Esophagus muscularis mucosa (tissue), 3 donors: Measurements from ENCODE around the gene AKAP17A.

Experiments
- POLR2A ChIP-seq: fragments of 450-650 bp; IDR thresholded peaks from one replicate; pipeline ENCODE4 v1.6.1; 2017; ENCODE audit warnings: antibody characterized with exemption, moderate library complexity, mild to moderate bottlenecking, low read depth
- TF ChIP-seq, protein P1 (sequence below), 3 experiments: fragments of 200-600 bp in 2 of 3; fragments of 450-650 bp in 1 of 3; sonication (generic) in 2 of 3; IDR thresholded peaks; one replicate each; pipeline ENCODE4 v1.5.1; 2017 to 2019; ENCODE audit warnings: antibody characterized with exemption in 3 of 3, mild to moderate bottlenecking in 2 of 3, moderate library complexity in 1 of 3

DNA sequence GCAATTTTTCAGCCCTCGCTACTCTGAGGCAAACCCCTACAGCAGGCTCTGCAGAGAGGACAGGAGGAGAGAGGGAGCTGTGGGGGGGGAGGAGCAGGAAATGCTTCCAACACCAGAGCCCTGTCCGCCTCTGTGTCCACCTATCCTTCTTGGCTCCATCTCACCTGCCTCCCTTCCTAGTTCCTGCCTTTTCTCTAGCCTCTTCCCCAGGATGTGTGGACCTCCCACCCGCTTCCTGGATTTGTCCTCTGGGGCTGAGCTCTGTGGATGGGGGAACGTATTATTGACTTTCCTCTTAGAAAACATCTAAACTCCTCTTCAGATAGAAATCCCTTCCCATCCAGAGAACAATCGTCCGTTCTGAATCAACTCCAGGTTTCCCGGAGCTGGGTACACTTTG, 37.8 kb downstream of the AKAP17A start:
- TF ChIP-seq, protein P1, sequence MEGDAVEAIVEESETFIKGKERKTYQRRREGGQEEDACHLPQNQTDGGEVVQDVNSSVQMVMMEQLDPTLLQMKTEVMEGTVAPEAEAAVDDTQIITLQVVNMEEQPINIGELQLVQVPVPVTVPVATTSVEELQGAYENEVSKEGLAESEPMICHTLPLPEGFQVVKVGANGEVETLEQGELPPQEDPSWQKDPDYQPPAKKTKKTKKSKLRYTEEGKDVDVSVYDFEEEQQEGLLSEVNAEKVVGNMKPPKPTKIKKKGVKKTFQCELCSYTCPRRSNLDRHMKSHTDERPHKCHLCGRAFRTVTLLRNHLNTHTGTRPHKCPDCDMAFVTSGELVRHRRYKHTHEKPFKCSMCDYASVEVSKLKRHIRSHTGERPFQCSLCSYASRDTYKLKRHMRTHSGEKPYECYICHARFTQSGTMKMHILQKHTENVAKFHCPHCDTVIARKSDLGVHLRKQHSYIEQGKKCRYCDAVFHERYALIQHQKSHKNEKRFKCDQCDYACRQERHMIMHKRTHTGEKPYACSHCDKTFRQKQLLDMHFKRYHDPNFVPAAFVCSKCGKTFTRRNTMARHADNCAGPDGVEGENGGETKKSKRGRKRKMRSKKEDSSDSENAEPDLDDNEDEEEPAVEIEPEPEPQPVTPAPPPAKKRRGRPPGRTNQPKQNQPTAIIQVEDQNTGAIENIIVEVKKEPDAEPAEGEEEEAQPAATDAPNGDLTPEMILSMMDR (IDR thresholded peaks at IDR 0.05): no peak
- TF ChIP-seq POLR2A: no peak
